Measurements from ENCODE around the gene PPP6C.
"Not testable (repeated sequence)": the region's sequence is repeated elsewhere in the genome, so short reads cannot be mapped to it uniquely, and the experiment has no call there.

PPP6C gene

DNA sequence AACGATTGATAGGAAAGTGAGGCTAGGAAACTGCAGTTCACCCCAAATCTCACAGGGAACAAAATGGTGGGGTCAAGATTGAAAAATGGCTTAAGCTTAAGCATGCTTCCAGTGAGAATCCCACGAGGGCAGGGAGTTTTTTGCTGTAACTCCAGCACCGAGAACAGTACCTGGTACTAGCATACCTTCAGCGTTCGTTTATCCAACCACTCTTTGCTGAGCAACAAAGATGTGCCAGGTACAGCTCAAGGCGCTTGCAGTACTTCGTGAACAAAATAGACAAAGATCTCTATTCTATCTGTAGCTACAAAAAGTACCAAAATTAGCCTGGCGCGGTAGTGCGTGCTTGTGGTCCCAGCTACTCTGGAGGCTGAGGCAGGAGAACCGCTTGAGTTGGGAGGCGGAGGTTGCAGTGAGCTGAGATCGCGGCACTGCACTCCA is 778 bp upstream of the PPP6C start:
- peak; percentile 29 for DNase-seq (ENCODE audit: low spot score)
- TF ChIP-seq, protein P1, sequence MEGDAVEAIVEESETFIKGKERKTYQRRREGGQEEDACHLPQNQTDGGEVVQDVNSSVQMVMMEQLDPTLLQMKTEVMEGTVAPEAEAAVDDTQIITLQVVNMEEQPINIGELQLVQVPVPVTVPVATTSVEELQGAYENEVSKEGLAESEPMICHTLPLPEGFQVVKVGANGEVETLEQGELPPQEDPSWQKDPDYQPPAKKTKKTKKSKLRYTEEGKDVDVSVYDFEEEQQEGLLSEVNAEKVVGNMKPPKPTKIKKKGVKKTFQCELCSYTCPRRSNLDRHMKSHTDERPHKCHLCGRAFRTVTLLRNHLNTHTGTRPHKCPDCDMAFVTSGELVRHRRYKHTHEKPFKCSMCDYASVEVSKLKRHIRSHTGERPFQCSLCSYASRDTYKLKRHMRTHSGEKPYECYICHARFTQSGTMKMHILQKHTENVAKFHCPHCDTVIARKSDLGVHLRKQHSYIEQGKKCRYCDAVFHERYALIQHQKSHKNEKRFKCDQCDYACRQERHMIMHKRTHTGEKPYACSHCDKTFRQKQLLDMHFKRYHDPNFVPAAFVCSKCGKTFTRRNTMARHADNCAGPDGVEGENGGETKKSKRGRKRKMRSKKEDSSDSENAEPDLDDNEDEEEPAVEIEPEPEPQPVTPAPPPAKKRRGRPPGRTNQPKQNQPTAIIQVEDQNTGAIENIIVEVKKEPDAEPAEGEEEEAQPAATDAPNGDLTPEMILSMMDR (IDR thresholded peaks at IDR 0.05; ENCODE audit: extremely low read depth, insufficient read depth, missing control alignments) = no peak
- in situ Hi-C loops (cut with MboI; ENCODE audit: low pct_unique_long_range_greater_than_20kb, low sequenced_read_pairs, unreplicated experiment) = no loop called here

DNA sequence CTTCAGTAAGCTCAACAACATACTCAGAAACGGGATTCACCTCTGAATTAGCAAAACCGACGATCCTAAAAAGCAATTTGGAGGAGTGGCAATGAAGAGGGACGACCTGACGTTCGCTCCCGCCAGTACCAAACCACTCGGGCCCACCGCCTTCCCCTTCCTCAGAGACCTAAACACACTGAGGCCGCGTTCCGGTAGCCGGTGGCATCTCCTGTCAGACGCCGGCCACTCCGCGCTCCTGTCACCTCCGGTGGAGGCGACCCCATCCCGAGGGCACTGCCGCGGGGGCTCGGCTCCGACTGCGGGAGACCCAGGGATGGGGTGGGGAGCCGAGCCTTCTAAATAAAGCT is 617 bp downstream of the PPP6C start:
- TF ChIP-seq, protein P1 (IDR thresholded peaks at IDR 0.05; ENCODE audit: extremely low read depth, insufficient read depth, missing control alignments) = no peak
- DNase-seq (ENCODE audit: low spot score) = peak; percentile 46
- in situ Hi-C loops (cut with MboI; ENCODE audit: low pct_unique_long_range_greater_than_20kb, low sequenced_read_pairs, unreplicated experiment) = no loop called here

DNA sequence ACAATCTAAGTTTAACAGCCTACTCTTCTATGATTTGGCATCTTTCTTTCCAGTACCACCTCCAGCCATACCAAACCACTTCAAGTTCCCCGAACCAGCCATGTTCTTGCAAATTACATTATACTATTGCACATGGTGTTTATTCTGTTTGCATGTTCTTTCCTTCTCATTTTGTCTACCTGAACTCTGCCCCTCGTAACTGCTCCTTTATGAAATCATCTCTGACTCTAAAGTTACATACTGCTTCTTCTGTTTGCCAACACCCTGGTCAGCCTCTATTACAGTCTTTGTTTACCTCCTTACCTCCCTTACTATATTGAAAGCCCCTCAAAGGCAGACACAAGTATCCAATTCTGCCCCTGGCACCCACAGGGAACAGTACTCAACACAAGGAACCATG is 6.0 kb downstream of the PPP6C start:
- in situ Hi-C loops (cut with MboI; ENCODE audit: low pct_unique_long_range_greater_than_20kb, low sequenced_read_pairs, unreplicated experiment) = no loop called here
- no peak for DNase-seq (ENCODE audit: low spot score)
- TF ChIP-seq, protein P1 (IDR thresholded peaks at IDR 0.05; ENCODE audit: extremely low read depth, insufficient read depth, missing control alignments) = no peak

DNA sequence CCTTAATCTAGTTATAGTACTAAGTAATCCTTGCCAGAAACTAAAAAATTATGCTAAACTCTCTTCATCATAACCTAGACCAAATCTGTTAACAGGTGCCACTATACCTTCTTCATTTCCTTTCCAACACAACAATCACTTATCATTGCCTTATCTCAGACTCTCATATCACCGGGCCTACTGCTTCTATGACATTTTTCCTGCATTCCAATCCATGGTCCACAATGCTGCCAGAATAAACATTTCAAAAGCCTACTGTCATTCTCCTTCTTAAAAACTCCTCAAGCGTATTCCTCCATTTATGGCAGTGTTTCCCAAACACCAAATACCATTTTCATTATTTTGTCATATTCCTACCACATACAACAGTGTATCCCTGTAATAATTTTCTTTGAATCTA is 6.5 kb downstream of the PPP6C start:
- no peak for DNase-seq (ENCODE audit: low spot score)
- in situ Hi-C loops (cut with MboI; ENCODE audit: low pct_unique_long_range_greater_than_20kb, low sequenced_read_pairs, unreplicated experiment) = no loop called here
- TF ChIP-seq, protein P1 (IDR thresholded peaks at IDR 0.05; ENCODE audit: extremely low read depth, insufficient read depth, missing control alignments) = no peak

DNA sequence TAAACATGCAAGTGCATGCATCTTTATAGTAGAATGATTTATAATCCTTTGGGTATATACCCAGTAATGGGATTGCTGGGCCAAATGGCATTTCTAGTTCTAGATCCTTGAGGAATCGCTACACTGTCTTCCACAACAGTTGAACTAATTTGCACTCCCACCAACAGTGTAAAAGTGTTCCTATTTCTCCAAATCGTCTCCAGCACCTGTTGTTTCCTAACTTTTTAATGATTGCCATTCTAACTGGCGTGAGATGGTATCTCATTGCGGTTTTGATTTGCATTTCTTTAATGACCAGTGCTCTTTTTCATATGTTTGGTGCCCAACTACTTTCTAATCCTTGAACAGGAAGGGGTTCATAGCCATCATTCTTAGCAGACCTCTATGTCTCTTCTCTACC is 7.8 kb downstream of the PPP6C start:
- in situ Hi-C loops (cut with MboI; ENCODE audit: low pct_unique_long_range_greater_than_20kb, low sequenced_read_pairs, unreplicated experiment); DNase-seq (ENCODE audit: low spot score): not testable (repeated sequence)

DNA sequence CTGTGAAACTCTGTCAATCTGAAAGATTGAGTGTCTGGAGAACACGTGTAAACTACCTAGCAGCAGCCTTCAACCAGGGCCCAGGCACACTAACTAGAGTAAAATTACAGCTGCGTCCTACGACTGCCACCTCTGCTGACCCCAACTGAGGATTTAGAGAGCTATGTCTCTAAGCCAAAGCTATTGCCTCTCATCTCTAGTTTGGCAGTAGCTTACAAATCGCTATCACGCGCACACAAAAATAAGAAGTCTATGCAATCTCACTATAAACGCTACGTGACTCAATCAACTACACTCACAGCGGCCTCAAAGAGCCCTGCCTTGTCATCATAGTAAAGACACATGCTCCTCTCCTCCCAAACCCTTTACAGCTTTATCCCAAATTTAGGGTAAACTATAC is 8.7 kb downstream of the PPP6C start:
- TF ChIP-seq, protein P1 (IDR thresholded peaks at IDR 0.05; ENCODE audit: extremely low read depth, insufficient read depth, missing control alignments) = no peak
- no peak for DNase-seq (ENCODE audit: low spot score)
- in situ Hi-C loops (cut with MboI; ENCODE audit: low pct_unique_long_range_greater_than_20kb, low sequenced_read_pairs, unreplicated experiment) = no loop called here

DNA sequence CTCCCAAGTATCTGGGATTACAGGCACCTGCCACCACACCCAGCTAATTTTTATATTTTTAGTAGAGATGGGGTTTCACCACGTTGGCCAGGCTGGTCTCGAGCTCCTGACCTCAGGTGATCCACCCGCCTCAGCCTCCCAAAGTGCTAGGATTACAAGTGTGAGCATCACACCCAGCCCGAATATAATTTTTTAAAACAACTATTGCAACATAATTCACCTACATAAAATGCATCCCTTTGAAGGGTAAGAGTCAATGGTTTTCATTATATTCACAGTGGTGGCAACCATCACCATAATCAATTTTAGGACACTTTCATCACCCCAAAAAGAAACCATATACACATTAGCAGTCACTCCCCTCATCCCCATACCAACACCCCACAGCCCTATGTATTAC is 9.8 kb downstream of the PPP6C start:
- in situ Hi-C loops (cut with MboI; ENCODE audit: low pct_unique_long_range_greater_than_20kb, low sequenced_read_pairs, unreplicated experiment); DNase-seq (ENCODE audit: low spot score): not testable (repeated sequence)

DNA sequence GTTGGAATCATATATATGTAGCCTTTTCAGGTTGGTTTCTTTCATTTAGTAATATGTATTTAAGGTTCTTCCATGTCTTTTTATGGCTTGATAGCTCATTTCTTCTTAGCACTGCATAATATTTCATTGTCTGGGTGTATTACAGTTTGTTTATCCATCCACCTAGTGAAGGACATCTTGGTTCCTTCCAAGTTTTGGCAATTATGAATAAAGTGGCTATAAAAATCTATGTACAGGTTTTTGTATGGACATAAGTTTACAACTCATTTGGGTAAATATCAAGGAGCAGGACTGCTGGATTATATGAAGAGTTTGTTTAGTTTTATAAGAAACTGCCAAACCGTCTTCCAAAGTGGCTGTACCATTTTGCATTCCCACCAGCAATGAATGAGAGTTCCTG is 11.7 kb downstream of the PPP6C start:
- DNase-seq (ENCODE audit: low spot score) = no peak
- in situ Hi-C loops (cut with MboI; ENCODE audit: low pct_unique_long_range_greater_than_20kb, low sequenced_read_pairs, unreplicated experiment) = no loop called here
- TF ChIP-seq, protein P1 (IDR thresholded peaks at IDR 0.05; ENCODE audit: extremely low read depth, insufficient read depth, missing control alignments) = no peak
